SU-DHL-6 (cell line): ENCODE measurements around the gene PPP2R3B.

Experiments
- EZH2phosphoT487 ChIP-seq: fragments of 200-600 bp; sonication (generic), shearing (Covaris generic); conservative IDR thresholded peaks from 2 replicates; pipeline ENCODE4 v1.6.1; 2018; ENCODE audit warnings: mild to moderate bottlenecking, antibody characterized with exemption, low read length, moderate library complexity, mixed read lengths
- TF ChIP-seq, protein P1 (sequence below): fragments of 200-600 bp; sonication (generic); IDR thresholded peaks from one replicate; pipeline ENCODE4 v1.5.1; 2017; ENCODE audit warnings: antibody characterized with exemption, mild to moderate bottlenecking, low read length, moderate library complexity; ENCODE audit not compliant: insufficient read depth, poor library complexity, severe bottlenecking

DNA sequence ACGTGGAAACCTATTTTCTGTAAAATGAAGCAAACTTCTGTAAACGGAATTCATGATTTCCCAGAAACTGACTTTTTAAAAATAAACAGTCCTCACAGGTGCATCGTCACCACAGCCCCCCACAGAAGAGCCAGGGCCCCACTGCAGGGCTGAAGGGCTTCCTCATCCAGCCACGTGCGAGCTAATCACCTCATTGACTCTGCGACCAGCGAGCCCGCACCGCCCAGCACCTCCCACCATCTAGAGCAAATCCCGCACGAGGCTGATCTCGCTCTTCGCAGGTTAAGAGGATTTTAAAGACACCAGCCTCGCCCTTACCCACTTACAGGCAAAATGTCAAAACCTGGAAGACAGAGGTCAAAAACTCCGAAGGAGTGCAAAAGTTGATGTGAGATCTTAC, 14.8 kb downstream of the PPP2R3B start:
- no peak for TF ChIP-seq EZH2phosphoT487
- TF ChIP-seq, protein P1, sequence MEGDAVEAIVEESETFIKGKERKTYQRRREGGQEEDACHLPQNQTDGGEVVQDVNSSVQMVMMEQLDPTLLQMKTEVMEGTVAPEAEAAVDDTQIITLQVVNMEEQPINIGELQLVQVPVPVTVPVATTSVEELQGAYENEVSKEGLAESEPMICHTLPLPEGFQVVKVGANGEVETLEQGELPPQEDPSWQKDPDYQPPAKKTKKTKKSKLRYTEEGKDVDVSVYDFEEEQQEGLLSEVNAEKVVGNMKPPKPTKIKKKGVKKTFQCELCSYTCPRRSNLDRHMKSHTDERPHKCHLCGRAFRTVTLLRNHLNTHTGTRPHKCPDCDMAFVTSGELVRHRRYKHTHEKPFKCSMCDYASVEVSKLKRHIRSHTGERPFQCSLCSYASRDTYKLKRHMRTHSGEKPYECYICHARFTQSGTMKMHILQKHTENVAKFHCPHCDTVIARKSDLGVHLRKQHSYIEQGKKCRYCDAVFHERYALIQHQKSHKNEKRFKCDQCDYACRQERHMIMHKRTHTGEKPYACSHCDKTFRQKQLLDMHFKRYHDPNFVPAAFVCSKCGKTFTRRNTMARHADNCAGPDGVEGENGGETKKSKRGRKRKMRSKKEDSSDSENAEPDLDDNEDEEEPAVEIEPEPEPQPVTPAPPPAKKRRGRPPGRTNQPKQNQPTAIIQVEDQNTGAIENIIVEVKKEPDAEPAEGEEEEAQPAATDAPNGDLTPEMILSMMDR = no peak
